ENCODE measurements around the gene NFATC4.

Gene NFATC4

DNA sequence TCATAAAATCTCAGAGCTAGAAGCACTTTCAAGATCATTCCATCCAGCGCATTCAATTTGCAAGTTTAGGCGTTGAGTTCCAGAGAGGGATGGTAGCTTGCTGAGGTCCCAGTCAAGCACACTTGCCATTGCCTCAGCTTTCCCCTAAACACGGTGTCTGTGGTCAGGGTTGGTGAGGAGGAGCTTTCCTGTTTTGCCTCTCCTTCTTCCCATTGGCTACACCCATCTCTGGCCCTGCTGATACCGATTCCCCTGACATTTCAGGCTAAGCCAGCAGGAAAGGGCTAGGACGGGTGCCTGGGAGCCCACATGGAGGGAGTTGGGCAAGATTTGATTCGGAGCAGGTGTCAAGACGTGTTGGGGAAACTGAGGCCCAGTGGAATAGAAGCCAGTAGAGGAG is 9.1 kb downstream of the NFATC4 start:
- DNase-seq (ENCODE audit: extremely low spot score): no peak
- TF ChIP-seq, protein P1, sequence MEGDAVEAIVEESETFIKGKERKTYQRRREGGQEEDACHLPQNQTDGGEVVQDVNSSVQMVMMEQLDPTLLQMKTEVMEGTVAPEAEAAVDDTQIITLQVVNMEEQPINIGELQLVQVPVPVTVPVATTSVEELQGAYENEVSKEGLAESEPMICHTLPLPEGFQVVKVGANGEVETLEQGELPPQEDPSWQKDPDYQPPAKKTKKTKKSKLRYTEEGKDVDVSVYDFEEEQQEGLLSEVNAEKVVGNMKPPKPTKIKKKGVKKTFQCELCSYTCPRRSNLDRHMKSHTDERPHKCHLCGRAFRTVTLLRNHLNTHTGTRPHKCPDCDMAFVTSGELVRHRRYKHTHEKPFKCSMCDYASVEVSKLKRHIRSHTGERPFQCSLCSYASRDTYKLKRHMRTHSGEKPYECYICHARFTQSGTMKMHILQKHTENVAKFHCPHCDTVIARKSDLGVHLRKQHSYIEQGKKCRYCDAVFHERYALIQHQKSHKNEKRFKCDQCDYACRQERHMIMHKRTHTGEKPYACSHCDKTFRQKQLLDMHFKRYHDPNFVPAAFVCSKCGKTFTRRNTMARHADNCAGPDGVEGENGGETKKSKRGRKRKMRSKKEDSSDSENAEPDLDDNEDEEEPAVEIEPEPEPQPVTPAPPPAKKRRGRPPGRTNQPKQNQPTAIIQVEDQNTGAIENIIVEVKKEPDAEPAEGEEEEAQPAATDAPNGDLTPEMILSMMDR (IDR thresholded peaks at IDR 0.05; ENCODE audit: control extremely low read depth, extremely low read depth, low read depth, missing control alignments): no peak
- ChIA-PET POLR2A (interaction anchor here (0.9 kb wide), 1 partner anchor 53 kb away, joined by 3 read pairs; the partner anchor contains the start of gene KHNYN), CTCF (interaction anchor here (1.0 to 1.8 kb wide), 3 partner anchors 19 to 54 kb away, joined by 3 to 5 read pairs (median 3); no protein-coding TSS in a partner anchor)

DNA sequence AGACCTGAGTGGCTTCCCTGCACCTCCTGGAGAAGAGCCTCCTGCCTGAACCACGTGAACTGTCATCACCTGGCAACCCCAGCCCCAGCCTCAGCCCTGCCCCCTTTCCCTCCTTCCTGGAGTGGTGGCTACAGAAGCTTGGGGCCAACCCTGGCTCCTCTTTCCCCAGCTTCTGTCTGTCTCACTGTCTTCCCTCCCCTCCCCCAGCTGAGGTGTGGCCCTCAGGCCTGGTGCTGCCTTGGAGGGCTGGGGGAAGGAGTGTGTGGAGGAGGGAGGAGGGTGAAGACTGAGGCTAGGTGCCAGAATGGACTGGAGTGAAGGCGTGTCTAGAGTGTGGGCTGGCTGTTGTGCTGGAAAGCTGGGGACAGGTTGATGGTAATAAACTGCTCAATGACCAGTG is 9.7 kb downstream of the NFATC4 start:
- ChIA-PET CTCF (interaction anchor here (1.0 to 2.7 kb wide), 6 partner anchors 12 to 54 kb away, joined by 3 to 13 read pairs (median 6); no protein-coding TSS in a partner anchor), POLR2A (interaction anchor here (0.9 kb wide), 1 partner anchor 52 kb away, joined by 3 read pairs; the partner anchor contains the start of gene KHNYN)
- TF ChIP-seq, protein P1 (IDR thresholded peaks at IDR 0.05; ENCODE audit: control extremely low read depth, extremely low read depth, low read depth, missing control alignments): no peak
- no peak for DNase-seq (ENCODE audit: extremely low spot score)

DNA sequence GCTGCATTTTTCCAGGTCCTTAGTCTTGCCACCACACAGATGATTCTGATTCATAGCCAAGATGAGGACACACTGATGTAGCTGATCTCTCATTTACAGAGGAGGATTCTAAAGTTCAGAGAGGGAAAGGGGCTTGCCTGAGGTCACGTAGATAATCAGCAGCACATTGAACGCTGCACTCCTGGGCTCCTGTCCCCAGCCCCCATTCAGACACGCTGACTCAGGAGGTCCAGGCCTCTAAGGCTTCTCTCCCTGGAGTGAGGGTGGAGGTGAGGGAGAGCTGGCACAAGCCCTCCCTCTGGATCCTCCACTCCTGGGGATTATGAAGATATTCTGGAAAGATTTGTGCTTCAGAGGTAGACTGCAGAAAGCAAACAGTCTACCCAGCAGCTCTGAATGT is 10.3 kb downstream of the NFATC4 start:
- ChIA-PET POLR2A (no interaction called here), CTCF (interaction anchor here (1.5 to 2.7 kb wide), 5 partner anchors 12 to 53 kb away, joined by 3 to 13 read pairs (median 6); no protein-coding TSS in a partner anchor)
- TF ChIP-seq, protein P1 (IDR thresholded peaks at IDR 0.05; ENCODE audit: control extremely low read depth, extremely low read depth, low read depth, missing control alignments): no peak
- no peak for DNase-seq (ENCODE audit: extremely low spot score)

DNA sequence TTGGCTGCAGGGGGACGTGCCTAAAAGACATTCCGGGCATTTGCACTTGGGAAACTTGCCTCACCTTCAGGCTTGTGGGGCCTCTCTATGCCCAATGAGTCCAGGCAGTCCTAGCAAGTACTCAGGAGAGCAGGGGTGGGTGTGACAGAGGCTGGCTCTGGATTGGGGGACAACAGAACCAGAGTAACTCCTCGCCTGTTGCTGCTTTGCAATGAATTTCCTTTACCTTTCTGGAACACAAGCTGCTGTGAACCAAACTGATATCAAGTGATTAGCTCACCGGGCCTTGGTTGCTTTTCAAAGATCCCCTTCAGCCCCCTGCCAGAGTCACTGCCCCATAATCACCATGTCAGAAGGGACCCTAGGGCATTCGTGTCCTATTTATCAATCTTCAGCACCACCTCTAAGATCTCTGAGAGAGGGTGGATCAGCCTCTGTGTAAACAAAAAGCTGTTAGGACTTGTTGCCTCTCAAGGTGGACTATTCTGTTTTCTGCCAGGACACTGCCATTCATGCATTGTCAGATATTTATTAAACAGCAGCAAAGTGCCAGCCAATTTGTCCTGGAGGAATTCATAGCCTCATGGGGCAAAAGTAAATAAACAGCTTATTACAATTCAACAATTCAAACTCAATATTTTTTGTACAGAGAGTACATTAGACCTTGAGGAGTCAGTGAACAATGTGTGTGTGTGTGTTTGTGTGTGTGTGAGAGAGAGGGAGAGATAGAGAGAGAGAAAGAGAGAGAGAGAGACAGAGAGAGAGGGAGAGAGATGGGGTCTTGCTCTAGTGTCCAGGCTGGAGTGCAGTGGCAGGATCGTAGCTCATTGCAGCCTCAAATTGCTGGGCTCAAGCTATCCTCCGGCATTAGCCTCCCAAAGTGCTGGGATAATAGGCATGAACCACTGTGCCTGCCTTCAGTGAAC is 11.3 kb downstream of the NFATC4 start:
- ChIA-PET CTCF (interaction anchor here (1.2 to 2.7 kb wide), 6 partner anchors 13 to 52 kb away, joined by 3 to 13 read pairs (median 6); no protein-coding TSS in a partner anchor), POLR2A (no interaction called here)

DNA sequence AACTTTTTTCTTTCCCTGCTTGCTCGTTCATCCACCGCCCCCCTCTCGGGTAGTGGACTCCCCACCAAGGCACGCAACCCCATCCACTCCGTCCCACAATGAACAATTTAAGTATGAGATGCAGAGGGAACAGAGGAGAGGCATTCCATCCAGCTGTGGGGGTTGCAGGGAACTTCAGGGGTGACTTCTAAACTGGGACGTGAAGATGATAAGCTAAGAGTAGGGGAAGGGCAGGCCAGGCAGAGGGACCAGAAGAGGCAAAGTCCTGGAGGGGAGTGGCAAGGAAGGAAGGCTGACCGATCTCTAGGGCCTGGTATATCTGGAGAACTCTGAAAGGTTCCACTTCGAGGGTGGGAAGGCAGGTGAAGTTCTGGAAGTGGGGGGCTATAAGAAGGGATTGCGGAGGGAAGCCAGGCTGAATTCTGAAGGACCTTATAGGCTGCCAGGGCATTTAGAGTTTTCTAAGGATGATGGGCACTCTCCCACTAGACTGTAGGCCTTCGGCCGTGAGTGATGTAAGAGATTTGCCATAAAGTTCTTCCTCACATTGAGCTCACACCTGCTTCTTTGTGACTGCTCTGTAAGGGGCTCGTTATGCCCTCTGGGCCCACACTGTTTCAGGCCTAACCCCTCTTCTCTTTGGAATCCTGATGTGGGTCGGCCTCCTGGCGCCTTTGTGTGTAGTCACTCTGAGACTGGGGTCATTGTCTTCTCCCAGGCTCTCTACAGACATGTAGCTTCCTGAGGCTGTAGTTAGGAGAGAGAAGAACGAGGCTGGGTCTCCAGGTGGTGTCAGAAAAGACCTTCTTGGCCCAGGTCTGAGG is 12.1 kb downstream of the NFATC4 start:
- DNase-seq (ENCODE audit: extremely low spot score): no peak
- ChIA-PET CTCF (interaction anchor here (0.9 to 2.7 kb wide), 4 partner anchors 14 to 51 kb away, joined by 3 to 13 read pairs (median 8); no protein-coding TSS in a partner anchor), POLR2A (no interaction called here)
- TF ChIP-seq, protein P1 (IDR thresholded peaks at IDR 0.05; ENCODE audit: control extremely low read depth, extremely low read depth, low read depth, missing control alignments): no peak

More for the DNA sequence above, 11.3 kb downstream of the NFATC4 start:
- DNase-seq (ENCODE audit: extremely low spot score): no peak
- TF ChIP-seq, protein P1 (IDR thresholded peaks at IDR 0.05; ENCODE audit: control extremely low read depth, extremely low read depth, low read depth, missing control alignments): no peak
